ENCODE measurements around the gene AFF2. TPM values are rescaled to one million over a fixed set of nuclear protein-coding genes. Genes with fewer than 3 reads are reported as not detected.

AFF2 gene
- 5.2 and 5.4 TPM in 2 replicates for total RNA-seq

- intact Hi-C loops (cut with micrococcal nuclease): loop anchor here (5.0 to 10.0 kb wide), 4 partner anchors 116 to 586 kb away; partner anchors contain the start of gene FMR1
Measured at GRCh38 chrX:148500423-148501385, at the start of gene AFF2. Gene AFF2, plus strand, starts transcription at chrX:148500617. Its CDS starts 481 bp downstream, at chrX:148501098.

GRCh38 chrX:148457279-148457678, 43.1 kb upstream of the AFF2 start:
- intact Hi-C loops (cut with micrococcal nuclease): no loop called here

- intact Hi-C loops (cut with micrococcal nuclease): no loop called here
Measured at GRCh38 chrX:148459343-148459742, 41.1 kb upstream of the AFF2 start.

- intact Hi-C loops (cut with micrococcal nuclease): no loop called here
Measured at GRCh38 chrX:148466292-148466691, 34.1 kb upstream of the AFF2 start.

GRCh38 chrX:148470324-148470723, 30.1 kb upstream of the AFF2 start:
- intact Hi-C loops (cut with micrococcal nuclease): no loop called here

- intact Hi-C loops (cut with micrococcal nuclease): no loop called here
Measured at GRCh38 chrX:148474030-148474429, 26.4 kb upstream of the AFF2 start.

GRCh38 chrX:148492057-148492456, 8.4 kb upstream of the AFF2 start:
- intact Hi-C loops (cut with micrococcal nuclease): no loop called here

- intact Hi-C loops (cut with micrococcal nuclease): no loop called here
Measured at GRCh38 chrX:148495176-148495575, 5.2 kb upstream of the AFF2 start.

- intact Hi-C loops (cut with micrococcal nuclease): no loop called here
Measured at GRCh38 chrX:148498067-148498466, 2.4 kb upstream of the AFF2 start.

GRCh38 chrX:148499638-148500422, 587 bp upstream of the AFF2 start:
- intact Hi-C loops (cut with micrococcal nuclease): loop anchor here (5.0 to 10.0 kb wide), 4 partner anchors 115 to 585 kb away; partner anchors contain the start of gene FMR1

- intact Hi-C loops (cut with micrococcal nuclease): loop anchor here (5.0 to 10.0 kb wide), 4 partner anchors 117 to 587 kb away; partner anchors contain the start of gene FMR1
Measured at GRCh38 chrX:148501386-148502066, 1.1 kb downstream of the AFF2 start.

GRCh38 chrX:148504506-148504905, 4.1 kb downstream of the AFF2 start:
- intact Hi-C loops (cut with micrococcal nuclease): loop anchor here (5.0 to 10.0 kb wide), 4 partner anchors 120 to 590 kb away; partner anchors contain the start of gene FMR1

GRCh38 chrX:148507418-148507817, 7.0 kb downstream of the AFF2 start:
- intact Hi-C loops (cut with micrococcal nuclease): loop anchor here (10.0 kb wide), 3 partner anchors 123 to 593 kb away; partner anchors contain the start of gene FMR1

GRCh38 chrX:148512453-148512852, 12.0 kb downstream of the AFF2 start:
- intact Hi-C loops (cut with micrococcal nuclease): no loop called here

- intact Hi-C loops (cut with micrococcal nuclease): no loop called here
Measured at GRCh38 chrX:148513661-148514060, 13.2 kb downstream of the AFF2 start.

- intact Hi-C loops (cut with micrococcal nuclease): no loop called here
Measured at GRCh38 chrX:148517176-148517575, 16.8 kb downstream of the AFF2 start.

GRCh38 chrX:148522006-148522405, 21.6 kb downstream of the AFF2 start:
- intact Hi-C loops (cut with micrococcal nuclease): no loop called here

GRCh38 chrX:148523303-148524080, 23.1 kb downstream of the AFF2 start:
- intact Hi-C loops (cut with micrococcal nuclease): no loop called here

- intact Hi-C loops (cut with micrococcal nuclease): no loop called here
Measured at GRCh38 chrX:148530464-148531077, 30.2 kb downstream of the AFF2 start.

- intact Hi-C loops (cut with micrococcal nuclease): no loop called here
Measured at GRCh38 chrX:148534291-148534690, 33.9 kb downstream of the AFF2 start.
